ENCODE results near the gene FXYD7. TPM values are rescaled to one million over a fixed set of nuclear protein-coding genes. Genes with fewer than 3 reads are reported as not detected.

The FXYD7 gene
- total RNA-seq, 3 donors from 2014 or later: 0.48 TPM; not detected in 2

- peaks cover 32% of the 10 kb centered on the region for H3K36me3 Mint-ChIP-seq (ENCODE audit: insufficient read depth)
Measured at GRCh38 chr19:35155441-35155840, 12.4 kb downstream of the FXYD7 start.

GRCh38 chr19:35155981-35156672, 13.1 kb downstream of the FXYD7 start:
- Mint-ChIP-seq H3K4me1 (ENCODE audit: low read depth) (peaks cover 48% of the 10 kb centered on the region), H3K4me3 (peak overlapping the region; percentile 99), H3K9me3 (no peaks in the 10 kb centered on the region), H3K27me3 (ENCODE audit: low read depth) (no peaks in the 10 kb centered on the region), H3K36me3 (ENCODE audit: insufficient read depth) (peaks cover 37% of the 10 kb centered on the region)
- DNase-seq (no peak), ATAC-seq (no peak)

More at GRCh38 chr19:35155441-35155840, 12.4 kb downstream of the FXYD7 start:
- no peaks in the 10 kb centered on the region for H3K9me3 Mint-ChIP-seq
- H3K4me1 Mint-ChIP-seq (ENCODE audit: low read depth): peaks cover 48% of the 10 kb centered on the region
- peak; percentile 38 for ATAC-seq
- DNase-seq: no peak
- H3K4me3 Mint-ChIP-seq: peak overlapping the region; percentile 99
- H3K27me3 Mint-ChIP-seq (ENCODE audit: low read depth): no peaks in the 10 kb centered on the region

DNA sequence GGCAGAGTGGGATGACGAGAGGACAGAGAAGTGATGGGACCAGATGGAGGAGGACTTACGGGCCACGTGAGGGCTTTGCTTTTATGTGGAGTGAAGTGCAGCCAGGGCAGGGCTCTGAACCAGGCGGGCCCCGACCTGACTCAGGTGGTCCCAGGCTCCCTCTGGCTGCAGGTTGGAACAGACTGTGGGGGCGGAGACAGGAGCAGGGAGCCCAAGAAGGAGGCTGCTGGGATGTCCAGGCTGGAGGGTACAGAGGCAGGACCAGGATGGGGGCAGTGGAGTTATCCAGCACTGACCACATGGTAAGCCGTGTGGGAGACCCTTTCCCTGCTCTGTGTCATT, 13.6 kb downstream of the FXYD7 start:
- H3K4me1 Mint-ChIP-seq (ENCODE audit: low read depth): peaks cover 53% of the 10 kb centered on the region
- H3K36me3 Mint-ChIP-seq (ENCODE audit: insufficient read depth): peaks cover 42% of the 10 kb centered on the region
- peak overlapping the region; percentile 99 for H3K4me3 Mint-ChIP-seq
- H3K27me3 Mint-ChIP-seq (ENCODE audit: low read depth): no peaks in the 10 kb centered on the region
- DNase-seq (no peak), ATAC-seq (no peak)
- no peaks in the 10 kb centered on the region for H3K9me3 Mint-ChIP-seq

- H3K9me3 Mint-ChIP-seq: peaks cover 3% of the 10 kb centered on the region
- no peak for ATAC-seq
- H3K4me3 Mint-ChIP-seq: peak overlapping the region; percentile 99
- DNase-seq: no peak
- H3K27me3 Mint-ChIP-seq (ENCODE audit: low read depth): no peaks in the 10 kb centered on the region
- H3K36me3 Mint-ChIP-seq (ENCODE audit: insufficient read depth): peaks cover 48% of the 10 kb centered on the region
- peaks cover 56% of the 10 kb centered on the region for H3K4me1 Mint-ChIP-seq (ENCODE audit: low read depth)
Measured at GRCh38 chr19:35157431-35157830, 14.4 kb downstream of the FXYD7 start.

GRCh38 chr19:35159606-35160005, 16.6 kb downstream of the FXYD7 start:
- Mint-ChIP-seq H3K4me3 (no peak overlapping the region), H3K4me1 (ENCODE audit: low read depth) (peaks cover 56% of the 10 kb centered on the region), H3K36me3 (ENCODE audit: insufficient read depth) (peaks cover 69% of the 10 kb centered on the region), H3K27me3 (ENCODE audit: low read depth) (no peaks in the 10 kb centered on the region), H3K9me3 (peaks cover 3% of the 10 kb centered on the region)
- no peak for ATAC-seq
- no peak for DNase-seq

GRCh38 chr19:35160629-35161433, 17.8 kb downstream of the FXYD7 start:
- H3K9me3 Mint-ChIP-seq: peaks cover 9% of the 10 kb centered on the region
- DNase-seq (no peak), ATAC-seq (no peak)
- no peaks in the 10 kb centered on the region for H3K27me3 Mint-ChIP-seq (ENCODE audit: low read depth)
- H3K36me3 Mint-ChIP-seq (ENCODE audit: insufficient read depth): peaks cover 79% of the 10 kb centered on the region
- no peak overlapping the region for H3K4me3 Mint-ChIP-seq
- peaks cover 58% of the 10 kb centered on the region for H3K4me1 Mint-ChIP-seq (ENCODE audit: low read depth)

- no peaks in the 10 kb centered on the region for H3K27me3 Mint-ChIP-seq (ENCODE audit: low read depth)
- H3K4me3 Mint-ChIP-seq: no peak overlapping the region
- DNase-seq: no peak
- peak in 1 of 2 donors; percentile 25 for ATAC-seq
- H3K36me3 Mint-ChIP-seq (ENCODE audit: insufficient read depth): peaks cover 79% of the 10 kb centered on the region
- peaks cover 56% of the 10 kb centered on the region for H3K4me1 Mint-ChIP-seq (ENCODE audit: low read depth)
- H3K9me3 Mint-ChIP-seq: peaks cover 14% of the 10 kb centered on the region
Measured at GRCh38 chr19:35161434-35161743, 18.3 kb downstream of the FXYD7 start.

- H3K9me3 Mint-ChIP-seq: peaks cover 17% of the 10 kb centered on the region
- ATAC-seq (no peak), DNase-seq (no peak)
- H3K4me3 Mint-ChIP-seq: no peak overlapping the region
- H3K27me3 Mint-ChIP-seq (ENCODE audit: low read depth): no peaks in the 10 kb centered on the region
- H3K4me1 Mint-ChIP-seq (ENCODE audit: low read depth): peaks cover 56% of the 10 kb centered on the region
- peaks cover 83% of the 10 kb centered on the region for H3K36me3 Mint-ChIP-seq (ENCODE audit: insufficient read depth)
Measured at GRCh38 chr19:35162471-35163326, 19.6 kb downstream of the FXYD7 start.

GRCh38 chr19:35164418-35164817, 21.4 kb downstream of the FXYD7 start:
- Mint-ChIP-seq H3K4me1 (ENCODE audit: low read depth) (peaks cover 51% of the 10 kb centered on the region), H3K27me3 (ENCODE audit: low read depth) (no peaks in the 10 kb centered on the region), H3K36me3 (ENCODE audit: insufficient read depth) (peaks cover 73% of the 10 kb centered on the region), H3K9me3 (peaks cover 17% of the 10 kb centered on the region), H3K4me3 (no peak overlapping the region)
- DNase-seq (no peak), ATAC-seq (no peak)

- H3K4me1 Mint-ChIP-seq (ENCODE audit: low read depth): peaks cover 50% of the 10 kb centered on the region
- H3K36me3 Mint-ChIP-seq (ENCODE audit: insufficient read depth): peaks cover 70% of the 10 kb centered on the region
- H3K27me3 Mint-ChIP-seq (ENCODE audit: low read depth): no peaks in the 10 kb centered on the region
- ATAC-seq (no peak), DNase-seq (no peak)
- H3K4me3 Mint-ChIP-seq: no peak overlapping the region
- peaks cover 17% of the 10 kb centered on the region for H3K9me3 Mint-ChIP-seq
Measured at GRCh38 chr19:35165200-35166058, 22.4 kb downstream of the FXYD7 start.

DNA sequence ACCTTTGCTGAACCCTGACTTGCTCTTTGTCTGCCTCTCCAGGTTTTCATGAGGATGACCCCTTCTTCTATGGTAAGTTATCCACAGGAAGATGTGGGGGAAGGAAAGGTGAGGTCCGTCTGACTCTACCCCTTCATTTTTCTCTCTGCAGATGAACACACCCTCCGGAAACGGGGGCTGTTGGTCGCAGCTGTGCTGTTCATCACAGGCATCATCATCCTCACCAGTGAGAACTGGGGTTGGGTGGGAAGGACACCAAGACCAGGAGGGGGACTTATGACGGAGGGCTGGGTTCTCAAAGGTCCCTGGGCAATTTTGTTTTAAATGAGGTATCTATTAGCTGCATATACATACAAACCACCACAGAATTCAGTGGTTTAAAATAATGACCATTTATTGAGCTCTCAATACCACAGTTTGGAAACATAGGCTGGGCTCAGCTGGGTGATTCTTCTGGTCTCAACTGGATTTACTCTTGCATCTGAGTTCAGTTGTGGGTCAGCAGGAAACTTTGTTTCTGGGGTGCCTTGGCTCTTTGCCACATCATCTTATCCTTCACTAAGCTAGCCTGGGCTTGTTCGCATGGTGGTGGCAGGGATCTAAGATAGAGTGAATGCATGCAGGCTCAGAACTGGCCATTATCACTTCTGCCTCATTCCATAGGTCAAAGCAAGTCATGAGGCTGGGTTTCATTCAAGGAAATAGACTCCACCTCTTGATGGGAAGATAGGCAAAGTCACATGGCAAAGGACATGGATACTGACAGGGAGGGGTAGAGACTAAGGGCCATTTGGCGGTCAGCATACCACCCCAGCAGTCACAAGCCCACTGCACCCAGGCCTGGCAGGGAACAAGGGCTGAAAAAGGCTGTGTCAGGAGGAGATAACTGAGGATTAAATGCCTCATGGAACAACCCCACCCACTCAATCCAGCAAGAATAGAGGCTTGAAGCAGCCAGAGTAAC, 23.3 kb downstream of the FXYD7 start:
- H3K9me3 Mint-ChIP-seq: peaks cover 17% of the 10 kb centered on the region
- ATAC-seq (no peak), DNase-seq (no peak)
- H3K27me3 Mint-ChIP-seq (ENCODE audit: low read depth): no peaks in the 10 kb centered on the region
- H3K4me3 Mint-ChIP-seq: no peak overlapping the region
- H3K36me3 Mint-ChIP-seq (ENCODE audit: insufficient read depth): peaks cover 64% of the 10 kb centered on the region
- peaks cover 47% of the 10 kb centered on the region for H3K4me1 Mint-ChIP-seq (ENCODE audit: low read depth)

GRCh38 chr19:35167251-35168119, 24.4 kb downstream of the FXYD7 start:
- Mint-ChIP-seq H3K36me3 (ENCODE audit: insufficient read depth) (peaks cover 55% of the 10 kb centered on the region), H3K9me3 (peaks cover 13% of the 10 kb centered on the region), H3K4me1 (ENCODE audit: low read depth) (peaks cover 41% of the 10 kb centered on the region), H3K4me3 (no peak overlapping the region), H3K27me3 (ENCODE audit: low read depth) (no peaks in the 10 kb centered on the region)
- no peak for DNase-seq
- no peak for ATAC-seq

All from activated T-cell treated with anti-CD3 and anti-CD28 coated beads, Interleukin-2, amount 50 U/mL, for 4 hours (primary cell).